ENCODE results near the gene CCDC71L.

GRCh38 chr7:106615808-106616707 is 44.9 kb downstream of the CCDC71L start:
- TF ChIP-seq CTCF (IDR thresholded peaks at IDR 0.05 in 4 of 5, conservative IDR thresholded peaks at IDR 0.05 in 1 of 5): no peak
- TF ChIP-seq POLR2A (IDR thresholded peaks at IDR 0.05): no peak
